ENCODE data around the gene LRRC3. TPM values are rescaled to one million over a fixed set of nuclear protein-coding genes. Genes with fewer than 3 reads are reported as not detected.

The LRRC3 gene
- total RNA-seq, 1 experiment from 2014 or later: 2.3 TPM

GRCh38 chr21:44453120-44453519 lies 2.2 kb upstream of the LRRC3 start:
- in situ Hi-C loops (cut with HindIII; ENCODE audit: low sequenced_read_pairs): no loop called here

DNA sequence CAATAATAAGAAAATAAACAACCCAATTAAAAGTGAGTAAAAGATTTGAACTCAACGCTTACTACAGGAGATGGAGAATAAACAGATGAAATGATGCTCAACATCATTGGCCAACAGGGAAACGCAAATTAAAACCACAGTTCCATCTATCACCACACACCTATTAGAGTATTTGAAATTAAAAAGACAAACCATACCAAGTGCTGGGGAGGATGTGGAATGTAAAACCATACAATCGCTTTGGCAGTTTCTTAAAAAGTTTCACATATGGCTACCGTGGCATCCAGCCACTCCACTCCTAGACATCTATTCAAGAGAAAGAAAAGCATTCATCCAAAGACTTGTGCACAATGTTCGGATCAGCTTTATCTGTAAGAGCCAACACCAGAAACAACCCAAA lies 1.3 kb upstream of the LRRC3 start:
- DNase-seq (ENCODE audit: low spot score): no peak
- in situ Hi-C loops (cut with HindIII; ENCODE audit: low sequenced_read_pairs): no loop called here

More at GRCh38 chr21:44453120-44453519, 2.2 kb upstream of the LRRC3 start:
- DNase-seq (ENCODE audit: low spot score): no peak

GRCh38 chr21:44455524-44456213 lies 359 bp downstream of the LRRC3 start:
- no peak for DNase-seq (ENCODE audit: low spot score)
- in situ Hi-C loops (cut with HindIII; ENCODE audit: low sequenced_read_pairs): no loop called here

GRCh38 chr21:44456214-44456914 lies 1.1 kb downstream of the LRRC3 start:
- DNase-seq (ENCODE audit: low spot score): no peak
- in situ Hi-C loops (cut with HindIII; ENCODE audit: low sequenced_read_pairs): no loop called here

- DNase-seq (ENCODE audit: low spot score): no peak
Measured at GRCh38 chr21:44456915-44457736, 1.8 kb downstream of the LRRC3 start.

GRCh38 chr21:44458971-44459711 lies 3.8 kb downstream of the LRRC3 start:
- in situ Hi-C loops (cut with HindIII; ENCODE audit: low sequenced_read_pairs): no loop called here
- no peak for DNase-seq (ENCODE audit: low spot score)

More at GRCh38 chr21:44456915-44457736, 1.8 kb downstream of the LRRC3 start:
- in situ Hi-C loops (cut with HindIII; ENCODE audit: low sequenced_read_pairs): no loop called here

DNA sequence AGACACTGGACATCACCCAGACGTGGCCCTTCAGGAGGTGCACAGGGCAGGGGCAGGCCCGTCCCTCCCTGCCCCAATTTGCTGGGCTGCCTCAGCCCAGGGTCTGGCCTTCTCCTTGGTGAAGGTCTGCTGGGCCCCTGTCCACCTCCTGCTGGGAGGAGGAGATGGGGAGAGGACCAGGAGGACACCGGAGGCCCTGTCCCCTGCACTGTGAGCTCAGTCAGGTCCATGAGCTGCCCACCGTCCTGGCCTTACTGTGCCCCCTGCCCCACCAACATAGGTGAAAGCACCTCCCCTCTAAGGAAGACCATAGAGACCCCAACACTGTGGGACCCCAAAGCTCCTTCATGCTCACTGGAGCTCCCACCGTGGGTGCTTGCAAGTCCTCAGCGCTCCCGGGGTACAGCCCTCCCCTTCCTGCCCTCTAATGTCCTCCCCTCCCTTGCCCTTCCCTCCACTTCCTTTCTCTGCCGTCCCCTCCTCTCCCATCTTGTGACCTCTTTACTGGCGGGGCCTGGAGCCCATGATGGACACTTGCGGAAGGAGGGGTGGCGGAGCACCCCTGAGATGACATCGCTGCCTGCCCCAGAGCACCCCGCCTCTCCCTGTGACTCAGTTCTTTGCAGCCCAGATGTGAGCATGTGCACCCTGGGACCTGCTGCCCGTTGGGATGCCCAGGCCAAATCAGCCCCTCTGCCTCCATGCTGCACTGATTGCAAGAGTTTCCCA lies 4.6 kb downstream of the LRRC3 start:
- in situ Hi-C loops (cut with HindIII; ENCODE audit: low sequenced_read_pairs): no loop called here
- DNase-seq (ENCODE audit: low spot score): no peak

GRCh38 chr21:44460441-44460755 lies 5.1 kb downstream of the LRRC3 start:
- in situ Hi-C loops (cut with HindIII; ENCODE audit: low sequenced_read_pairs): no loop called here
- no peak for DNase-seq (ENCODE audit: low spot score)

- in situ Hi-C loops (cut with HindIII; ENCODE audit: low sequenced_read_pairs): no loop called here
- no peak for DNase-seq (ENCODE audit: low spot score)
Measured at GRCh38 chr21:44461005-44461404, 5.7 kb downstream of the LRRC3 start.

GRCh38 chr21:44461464-44462001 lies 6.2 kb downstream of the LRRC3 start:
- in situ Hi-C loops (cut with HindIII; ENCODE audit: low sequenced_read_pairs): no loop called here
- DNase-seq (ENCODE audit: low spot score): no peak

DNA sequence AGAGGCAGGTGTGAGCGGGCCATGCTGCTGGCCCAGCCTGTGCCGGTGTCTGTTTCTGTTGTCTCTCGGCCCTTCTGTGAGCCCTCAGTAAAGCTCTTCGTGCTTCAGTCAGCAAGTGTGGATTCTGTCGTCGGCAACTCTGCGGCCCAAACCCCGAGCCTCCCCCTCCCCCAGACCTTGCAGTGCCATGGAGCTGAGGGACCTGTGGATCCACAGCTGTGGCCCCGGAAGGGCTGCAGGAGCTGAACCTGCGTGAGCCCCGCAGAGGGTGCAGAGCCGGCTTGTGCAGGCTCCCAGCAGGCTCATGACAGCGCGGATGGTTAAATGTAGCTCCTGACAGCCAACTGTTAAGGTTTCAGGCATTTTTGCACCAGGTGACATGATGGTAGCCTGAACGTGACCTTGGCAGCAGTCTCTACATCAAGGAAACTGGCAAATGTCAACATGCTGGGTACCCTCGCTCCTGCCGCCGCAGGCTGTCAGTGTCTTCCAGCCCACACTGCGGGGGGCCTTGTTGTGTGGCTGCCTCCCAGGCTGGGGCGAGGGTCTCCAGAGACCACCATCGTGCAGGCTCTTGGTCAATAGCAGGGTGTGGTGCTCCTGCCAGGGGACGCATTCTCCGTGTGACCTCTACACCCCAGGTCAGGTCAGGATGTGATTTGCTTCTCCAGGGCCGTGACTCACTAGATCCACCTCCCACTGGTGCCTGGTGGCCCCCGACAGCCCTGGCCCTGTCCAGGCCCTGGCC lies 7.0 kb downstream of the LRRC3 start:
- DNase-seq (ENCODE audit: low spot score): no peak
- in situ Hi-C loops (cut with HindIII; ENCODE audit: low sequenced_read_pairs): no loop called here

DNA sequence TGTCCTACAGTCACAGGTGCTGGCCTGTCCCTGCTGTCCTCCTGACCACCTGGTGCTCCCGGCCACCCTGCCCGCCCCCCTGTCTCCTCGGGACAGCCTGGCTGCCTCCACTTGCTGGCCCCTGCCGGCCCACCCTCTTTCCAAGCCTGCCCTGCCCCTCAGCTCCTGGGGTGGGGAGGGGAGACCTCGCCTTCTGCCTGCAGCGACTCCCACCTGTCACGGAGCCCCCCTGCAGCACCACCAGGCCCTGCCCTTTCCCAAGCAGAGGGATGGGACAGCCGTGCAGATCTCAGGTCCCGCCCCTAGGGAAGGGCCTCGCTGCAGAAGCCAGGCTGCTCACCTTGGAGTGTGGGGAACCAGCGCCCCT lies 7.5 kb downstream of the LRRC3 start:
- no peak for DNase-seq (ENCODE audit: low spot score)

GRCh38 chr21:44463724-44464123 lies 8.4 kb downstream of the LRRC3 start:
- DNase-seq (ENCODE audit: low spot score): peak; percentile 52
- in situ Hi-C loops (cut with HindIII; ENCODE audit: low sequenced_read_pairs): no loop called here

More for the DNA sequence above, 7.5 kb downstream of the LRRC3 start:
- in situ Hi-C loops (cut with HindIII; ENCODE audit: low sequenced_read_pairs): no loop called here

GRCh38 chr21:44464351-44464750 lies 9.0 kb downstream of the LRRC3 start:
- no peak for DNase-seq (ENCODE audit: low spot score)
- in situ Hi-C loops (cut with HindIII; ENCODE audit: low sequenced_read_pairs): no loop called here

DNA sequence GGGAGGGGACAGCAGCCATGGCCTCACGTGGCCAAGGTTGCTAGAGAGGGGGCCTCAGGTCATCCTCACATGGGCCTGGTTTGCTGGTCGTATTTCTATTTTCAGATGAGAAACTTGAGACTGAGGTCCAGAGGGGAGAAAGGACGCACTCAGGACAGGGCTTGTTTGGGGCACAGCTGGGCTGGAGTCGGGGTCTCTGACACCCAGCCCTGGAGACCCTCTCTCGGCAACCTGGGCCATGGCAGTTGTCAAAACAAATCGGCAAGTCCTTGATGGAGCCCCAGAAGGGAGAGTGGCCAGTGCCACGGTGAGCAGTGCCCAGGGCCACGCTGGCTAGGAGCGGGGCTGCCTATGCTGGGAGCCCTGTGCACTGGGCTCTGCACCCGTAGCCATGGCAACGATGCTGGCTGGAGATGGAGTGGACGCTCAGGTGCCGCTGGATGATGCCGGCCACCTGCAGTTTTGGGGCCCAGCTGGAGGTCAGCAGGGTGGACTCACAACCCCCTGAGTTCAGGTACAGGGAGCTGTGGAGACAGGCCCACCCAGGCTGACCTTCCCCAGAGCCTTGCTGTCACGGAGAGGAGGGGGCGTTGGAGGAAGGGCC lies 11.1 kb downstream of the LRRC3 start:
- DNase-seq (ENCODE audit: low spot score): no peak
- in situ Hi-C loops (cut with HindIII; ENCODE audit: low sequenced_read_pairs): no loop called here

DNA sequence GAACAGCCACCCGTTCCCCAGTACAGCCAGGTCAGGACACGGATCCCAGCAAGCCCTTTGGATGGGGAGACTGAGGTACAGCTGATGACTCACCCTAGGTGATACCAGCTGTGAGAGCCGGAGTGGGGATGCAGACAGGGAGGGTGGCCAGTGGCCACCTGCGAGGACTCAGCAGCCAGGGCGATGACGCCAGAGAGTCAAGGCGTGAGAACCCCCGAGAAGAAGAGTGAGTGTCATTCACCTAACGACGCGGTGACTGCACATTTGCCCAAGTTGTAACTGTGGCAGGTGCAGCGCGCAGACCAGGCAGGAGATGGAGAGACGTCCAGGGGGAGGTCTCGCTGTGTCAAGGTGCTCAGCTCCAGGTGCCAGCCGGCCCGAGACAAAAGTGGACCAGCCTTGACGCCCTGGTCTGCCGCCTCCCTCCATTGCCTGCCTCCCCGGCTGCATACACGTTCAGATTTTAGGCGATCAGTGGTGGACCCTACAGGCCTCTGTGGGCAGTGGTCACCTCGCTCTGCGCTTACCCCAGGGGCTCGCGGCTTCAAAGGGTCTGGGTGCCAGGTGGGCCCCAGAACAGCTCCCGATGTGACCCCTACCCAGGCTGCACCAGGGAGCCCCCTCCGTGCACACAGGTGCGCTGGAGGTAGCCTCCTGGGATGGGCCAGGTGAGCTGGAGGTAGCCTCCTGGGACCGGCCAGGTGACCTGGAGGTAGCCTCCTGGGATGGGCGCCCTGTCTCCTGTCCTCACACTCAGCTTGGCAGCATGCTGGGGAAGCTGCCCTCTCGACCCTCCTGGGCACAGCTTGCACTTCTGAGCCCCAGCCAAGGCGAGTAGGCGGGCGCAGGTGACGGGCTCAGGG lies 11.9 kb downstream of the LRRC3 start:
- in situ Hi-C loops (cut with HindIII; ENCODE audit: low sequenced_read_pairs): no loop called here
- no peak for DNase-seq (ENCODE audit: low spot score)

GRCh38 chr21:44467859-44468195 lies 12.5 kb downstream of the LRRC3 start:
- in situ Hi-C loops (cut with HindIII; ENCODE audit: low sequenced_read_pairs): no loop called here
- no peak for DNase-seq (ENCODE audit: low spot score)
